ENCODE measurements around the gene TCEA3. TPM values are rescaled to one million over a fixed set of nuclear protein-coding genes. Genes with fewer than 3 reads are reported as not detected.

Gene TCEA3
- total and polyA plus RNA-seq, 8 donors, result 44.1 to 155 (median 83.3) TPM

- Histone ChIP-seq H3K36me3 (no peaks in the 10 kb centered on the region), H3K4me1 (peaks cover 7 to 50% (median 32%) of the 10 kb centered on the region in 4 donors), H3K27me3 (no peaks in the 10 kb centered on the region), H3K9me3 (no peaks in the 10 kb centered on the region), H3K4me3 (no peak overlapping the region), H3K27ac (peak overlapping the region in 2 of 5 donors; percentile 25 to 64)
- intact Hi-C loops (cut with DNase I; ENCODE audit: low total_unique reads), result no loop called here
- TF ChIP-seq POLR2AphosphoS5 (IDR thresholded peaks at IDR 0.05), result no peak
- no peak for TF ChIP-seq EP300 (IDR thresholded peaks at IDR 0.05)
- TF ChIP-seq POLR2A (IDR thresholded peaks at IDR 0.05), result no peak
- no peak for TF ChIP-seq CTCF (IDR thresholded peaks at IDR 0.05)
- DNase-seq, result no peak
- WGBS, 5 donors, result 69 to 81% (median 78%) methylated on average over 4 of the region's 4 CpGs
These were observed 47.0 kb upstream of the TCEA3 start for GRCh38 chr1:23471473-23472075.

GRCh38 chr1:23470282-23471070 lies 45.9 kb upstream of the TCEA3 start:
- no peaks in the 10 kb centered on the region for H3K36me3 ChIP-seq
- H3K27me3 ChIP-seq, result no peaks in the 10 kb centered on the region
- DNase-seq, result peak in 1 of 2 donors; percentile 69
- H3K9me3 ChIP-seq, result no peaks in the 10 kb centered on the region
- intact Hi-C loops (cut with DNase I; ENCODE audit: low total_unique reads), result no loop called here
- H3K27ac ChIP-seq, result peak overlapping the region in 3 of 5 donors; percentile 4 to 64 (median 32)
- TF ChIP-seq POLR2AphosphoS5 (IDR thresholded peaks at IDR 0.05), result no peak
- TF ChIP-seq CTCF (IDR thresholded peaks at IDR 0.05), result no peak
- no peak for TF ChIP-seq EP300 (IDR thresholded peaks at IDR 0.05)
- no peak for TF ChIP-seq POLR2A (IDR thresholded peaks at IDR 0.05)
- H3K4me3 ChIP-seq, result no peak overlapping the region
- peaks cover 7 to 44% (median 29%) of the 10 kb centered on the region in 4 donors for H3K4me1 ChIP-seq
- WGBS, 5 donors, result 46 to 56% (median 49%) methylated on average over 11 to 12 of the region's 12 CpGs

- 44 to 62% (median 55%) methylated on average over 5 of the region's 5 CpGs for WGBS, 5 donors
- Histone ChIP-seq H3K4me3 (no peak overlapping the region), H3K36me3 (no peaks in the 10 kb centered on the region), H3K9me3 (no peaks in the 10 kb centered on the region), H3K4me1 (peaks cover 0 to 35% (median 22%) of the 10 kb centered on the region in 4 donors), H3K27me3 (no peaks in the 10 kb centered on the region), H3K27ac (peak overlapping the region in 1 of 5 donors; percentile 64)
- TF ChIP-seq POLR2A (IDR thresholded peaks at IDR 0.05), result no peak
- no peak for TF ChIP-seq EP300 (IDR thresholded peaks at IDR 0.05)
- TF ChIP-seq CTCF (IDR thresholded peaks at IDR 0.05), result no peak
- no peak for TF ChIP-seq POLR2AphosphoS5 (IDR thresholded peaks at IDR 0.05)
- intact Hi-C loops (cut with DNase I; ENCODE audit: low total_unique reads), result no loop called here
- no peak for DNase-seq
These were observed 44.9 kb upstream of the TCEA3 start for GRCh38 chr1:23469372-23469982.

GRCh38 chr1:23466423-23466989 lies 42.0 kb upstream of the TCEA3 start:
- no peaks in the 10 kb centered on the region for H3K36me3 ChIP-seq
- 94 to 100% (median 97%) methylated on average over 3 of the region's 3 CpGs for WGBS, 5 donors
- no peak overlapping the region for H3K27ac ChIP-seq
- intact Hi-C loops (cut with DNase I; ENCODE audit: low total_unique reads), result no loop called here
- H3K4me1 ChIP-seq, result peaks cover 0 to 27% (median 16%) of the 10 kb centered on the region in 4 donors
- TF ChIP-seq POLR2AphosphoS5 (IDR thresholded peaks at IDR 0.05) (no peak), POLR2A (IDR thresholded peaks at IDR 0.05) (no peak), EP300 (IDR thresholded peaks at IDR 0.05) (no peak), CTCF (IDR thresholded peaks at IDR 0.05) (no peak)
- no peaks in the 10 kb centered on the region for H3K27me3 ChIP-seq
- no peaks in the 10 kb centered on the region for H3K9me3 ChIP-seq
- peak in 1 of 2 donors; percentile 33 for DNase-seq
- no peak overlapping the region for H3K4me3 ChIP-seq

Measured in stomach (tissue), 9 donors.